IPS-NIHi7 (cell line): ENCODE measurements around the gene KSR2.

Experiments used
- DNase-seq: peaks from one replicate; pipeline ENCODE4 v3.0.0; 2012; ENCODE audit warnings: mixed read lengths; ENCODE audit errors: extremely low spot score

Gene KSR2

DNA sequence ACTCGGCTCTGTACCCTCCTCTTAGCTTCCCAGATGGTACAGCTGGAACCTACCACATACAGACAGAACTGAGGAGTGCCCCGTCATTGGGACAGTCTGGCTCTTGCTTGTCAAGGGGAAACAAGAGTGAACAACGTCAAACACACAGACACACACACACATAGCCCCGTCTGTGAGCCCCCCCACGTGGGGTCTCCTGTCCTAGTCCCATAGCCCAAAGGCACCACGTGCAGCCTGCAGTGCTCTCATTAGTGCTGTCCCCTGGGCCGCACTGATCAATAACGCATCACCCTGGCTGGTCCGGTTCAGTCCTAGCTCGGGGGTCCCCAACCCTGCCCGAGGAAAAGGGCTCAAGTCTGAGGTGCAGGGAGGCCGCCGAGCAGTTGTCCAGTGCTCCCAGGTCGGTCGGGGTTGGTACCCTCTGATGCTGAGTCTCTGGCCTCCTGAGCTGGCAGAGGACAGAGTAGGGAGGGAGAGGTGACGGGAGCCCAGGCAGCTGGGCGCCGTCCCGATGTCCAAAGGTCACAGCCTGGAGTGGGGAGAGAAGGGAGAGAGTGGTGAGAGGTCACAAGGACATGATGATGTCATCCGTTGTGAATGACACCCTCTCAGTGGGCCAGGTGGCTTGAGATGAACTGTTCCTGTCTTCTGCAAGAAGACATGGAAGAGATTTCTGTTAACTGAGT, 502.0 kb downstream of the KSR2 start:
- no peak for DNase-seq

DNA sequence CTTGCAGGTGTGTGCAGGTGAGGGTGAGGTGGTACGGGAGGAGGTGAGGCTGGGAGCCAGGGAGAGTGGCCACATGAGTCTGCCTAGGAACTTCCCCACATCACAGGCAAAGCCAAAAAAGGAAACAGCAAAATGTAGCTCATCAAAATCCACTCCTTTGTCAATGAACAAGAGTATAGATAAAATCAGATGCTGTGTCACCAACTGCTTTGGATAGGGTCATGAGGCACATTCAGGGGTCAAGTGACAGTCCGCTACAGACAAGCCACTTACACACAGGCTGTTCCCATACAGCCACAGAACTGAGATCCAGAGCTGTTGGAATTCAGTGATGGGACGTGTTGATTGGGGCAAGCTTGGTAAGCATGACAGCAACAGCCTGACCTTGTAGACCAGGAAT, 507.1 kb downstream of the KSR2 start:
- no peak for DNase-seq

DNA sequence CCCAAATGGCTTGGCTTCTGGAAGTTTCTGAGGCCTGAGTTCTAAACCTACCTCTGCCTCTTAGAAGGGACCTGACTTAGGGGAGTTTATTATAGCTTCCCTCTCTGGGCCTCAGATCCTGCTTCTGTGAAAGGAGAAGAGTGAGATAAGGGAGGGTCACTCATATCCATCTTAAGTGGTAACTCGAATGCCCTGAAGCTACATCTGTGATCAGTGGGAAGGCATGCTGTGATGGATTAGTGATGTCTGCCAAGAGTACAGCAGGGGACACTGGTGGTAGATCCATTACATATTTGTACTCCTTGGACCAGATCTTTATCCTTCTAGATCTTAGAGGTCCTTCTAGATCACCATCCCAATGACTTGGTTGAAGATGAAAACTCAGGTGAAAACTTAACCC, 509.6 kb downstream of the KSR2 start:
- DNase-seq, result no peak

DNA sequence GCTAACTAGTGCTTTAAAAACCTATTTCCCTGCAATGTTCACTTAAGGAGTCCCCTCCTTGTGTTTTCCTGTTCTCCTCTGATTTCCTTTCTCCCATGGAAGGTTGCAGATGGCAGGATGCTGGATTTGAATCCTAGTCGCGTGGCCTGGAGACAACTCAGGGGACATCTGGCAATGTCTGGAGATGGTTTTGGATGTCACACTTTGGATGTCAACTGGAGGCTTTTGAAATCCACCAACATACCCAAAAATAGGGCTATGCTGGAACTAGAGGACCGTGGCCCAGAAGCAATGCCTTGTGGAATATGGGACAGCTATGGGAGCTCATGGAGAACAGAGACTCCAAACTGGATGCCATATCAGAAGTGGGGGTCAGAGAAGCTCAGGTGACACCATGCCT, 511.6 kb downstream of the KSR2 start:
- DNase-seq, result no peak

DNA sequence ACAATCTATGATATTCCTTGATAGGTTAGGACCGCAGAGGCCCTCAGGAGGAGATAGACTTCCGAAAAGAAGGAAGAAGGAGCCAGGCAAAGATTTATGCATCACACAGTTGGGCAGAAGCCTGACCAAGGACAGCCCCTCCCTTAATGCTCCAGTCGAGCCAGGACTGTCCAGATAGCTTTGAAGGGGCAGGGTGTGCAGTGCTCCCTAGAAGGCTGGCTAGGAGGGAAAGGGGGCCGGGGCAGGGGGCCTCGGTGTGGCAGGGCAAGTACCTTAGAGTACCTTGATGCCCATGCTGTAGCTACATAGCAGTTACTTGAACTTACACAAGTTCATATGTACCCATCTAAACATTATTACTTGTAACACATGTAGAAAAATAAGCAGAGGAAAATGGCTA, 512.7 kb downstream of the KSR2 start:
- no peak for DNase-seq

DNA sequence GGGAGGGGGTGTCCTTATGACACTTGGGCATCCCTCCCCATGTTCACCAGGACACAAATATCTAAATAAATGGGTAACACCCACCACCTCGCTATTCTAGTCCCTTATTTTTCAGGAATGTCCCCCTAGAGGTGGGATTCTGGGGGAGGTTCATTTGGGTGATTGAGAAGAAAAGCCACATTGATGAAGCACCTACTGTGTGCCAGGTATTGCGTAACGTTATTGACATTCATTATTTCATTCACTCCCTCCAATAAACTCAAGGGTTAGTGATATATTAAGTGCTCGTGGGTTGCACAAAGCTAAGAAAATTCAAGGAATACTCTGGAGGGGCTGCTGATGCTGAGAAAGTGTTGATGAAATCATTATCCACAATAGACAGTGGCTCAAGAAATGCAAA, 514.8 kb downstream of the KSR2 start:
- DNase-seq, result no peak

DNA sequence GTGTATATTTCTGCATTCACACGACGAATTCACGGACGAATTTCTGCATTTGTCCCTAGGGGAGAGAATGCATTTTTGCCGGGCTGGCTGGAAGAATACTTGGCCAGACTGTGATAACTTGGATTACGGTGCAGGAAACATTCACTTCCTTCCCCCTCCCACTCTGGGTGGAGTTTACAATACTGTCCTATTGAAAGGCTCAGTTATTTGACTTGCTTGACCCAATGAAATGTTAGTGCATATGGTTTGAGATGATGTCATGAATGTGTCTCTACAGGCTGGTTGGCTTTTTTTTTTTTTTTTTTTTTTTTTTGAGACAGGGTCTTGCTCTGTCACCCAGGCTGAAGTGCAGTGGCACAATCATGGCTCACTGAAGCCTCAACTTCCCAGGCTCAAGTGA, 516.7 kb downstream of the KSR2 start:
- no peak for DNase-seq

DNA sequence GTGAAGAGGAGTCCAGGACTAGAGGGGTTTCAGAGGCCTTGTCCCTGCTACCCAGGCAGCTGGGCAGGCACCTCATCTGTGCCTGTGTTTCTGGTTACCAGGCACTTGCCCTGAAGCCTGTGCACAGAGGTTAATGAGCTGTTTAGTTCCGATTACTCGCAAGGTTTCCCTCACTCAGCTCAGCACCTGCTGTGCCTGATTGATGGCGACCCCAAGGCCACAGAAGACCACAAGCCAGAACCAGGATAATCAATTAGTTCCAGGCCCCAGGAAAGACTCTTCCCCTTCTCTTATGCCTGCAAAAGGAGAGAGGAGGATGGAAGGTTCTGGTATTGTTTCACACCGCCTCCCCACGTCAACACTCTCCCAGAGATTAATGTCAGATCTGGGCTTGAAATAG, 518.6 kb downstream of the KSR2 start:
- no peak for DNase-seq

DNA sequence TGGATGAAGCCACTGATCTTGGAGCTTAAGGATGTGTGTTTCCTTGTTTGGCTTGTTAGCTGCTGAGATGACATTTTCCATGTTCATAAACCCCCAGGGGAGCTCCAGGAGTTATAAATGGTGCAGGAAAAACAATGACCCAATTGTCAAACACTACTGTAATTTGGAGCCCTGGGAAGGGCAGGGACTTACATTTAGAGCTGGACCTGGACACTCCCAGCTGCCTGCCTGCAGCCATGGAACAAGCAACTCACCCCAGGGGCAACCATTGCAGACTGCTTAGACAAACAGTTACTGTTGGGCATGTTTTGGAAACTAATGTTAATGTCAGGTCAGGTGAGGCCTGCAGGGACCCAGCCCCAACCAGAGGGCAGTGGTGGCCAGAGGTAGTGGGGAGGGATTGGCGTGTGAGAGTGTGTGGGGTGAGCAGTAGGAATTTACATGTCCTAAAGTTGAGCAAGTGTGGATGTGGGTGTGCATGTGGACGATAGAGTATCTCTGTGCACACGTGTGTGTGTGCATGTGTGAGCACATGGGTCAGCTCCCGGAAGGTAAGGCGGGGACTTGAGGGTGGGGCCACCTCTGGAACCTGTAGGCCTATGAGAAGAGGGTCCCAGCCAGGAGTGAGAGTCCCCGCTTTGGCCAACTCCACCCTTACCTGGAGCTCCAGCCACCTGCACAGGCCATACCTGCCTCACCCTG, 521.0 kb downstream of the KSR2 start:
- DNase-seq, result no peak

DNA sequence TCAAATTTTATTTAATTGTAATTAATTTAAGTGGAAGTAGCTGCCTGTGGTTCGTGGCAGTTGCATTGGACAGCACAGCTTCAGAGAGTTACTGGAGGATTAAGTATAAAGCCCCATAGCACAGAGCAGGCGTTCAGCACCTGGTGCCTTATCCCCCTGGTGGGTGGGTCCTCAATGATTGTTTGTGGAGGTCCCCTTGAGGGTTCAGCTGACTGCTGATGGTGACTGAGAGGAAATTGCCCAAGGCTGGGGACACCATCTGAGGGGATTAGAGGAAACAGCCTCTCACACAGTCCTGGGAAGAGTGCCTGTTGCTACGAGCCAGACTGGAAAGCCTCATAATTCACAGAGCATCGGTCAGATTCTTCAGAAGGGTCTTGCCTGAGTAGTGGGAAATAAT, 524.0 kb downstream of the KSR2 start:
- DNase-seq, result no peak

DNA sequence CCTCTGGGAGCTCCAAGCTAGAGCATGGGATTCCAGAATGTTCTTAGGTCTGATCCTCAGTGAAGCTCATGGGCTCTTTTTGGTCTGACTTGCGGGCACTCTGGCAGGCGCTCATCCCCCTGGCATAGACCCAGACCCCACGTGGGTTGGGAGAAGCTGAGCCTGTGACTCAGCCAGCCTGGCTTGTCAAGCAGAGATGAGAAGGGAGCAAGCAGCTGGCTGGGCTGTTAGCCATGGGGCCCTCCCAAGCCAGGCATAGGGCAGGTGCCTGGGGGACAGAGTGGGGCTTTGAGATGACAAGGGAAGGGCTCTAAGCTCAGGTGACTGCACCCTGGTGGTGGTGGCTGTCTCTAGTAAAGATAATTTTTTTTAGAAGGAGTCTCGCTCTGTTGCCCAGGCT, 527.0 kb downstream of the KSR2 start:
- no peak for DNase-seq

DNA sequence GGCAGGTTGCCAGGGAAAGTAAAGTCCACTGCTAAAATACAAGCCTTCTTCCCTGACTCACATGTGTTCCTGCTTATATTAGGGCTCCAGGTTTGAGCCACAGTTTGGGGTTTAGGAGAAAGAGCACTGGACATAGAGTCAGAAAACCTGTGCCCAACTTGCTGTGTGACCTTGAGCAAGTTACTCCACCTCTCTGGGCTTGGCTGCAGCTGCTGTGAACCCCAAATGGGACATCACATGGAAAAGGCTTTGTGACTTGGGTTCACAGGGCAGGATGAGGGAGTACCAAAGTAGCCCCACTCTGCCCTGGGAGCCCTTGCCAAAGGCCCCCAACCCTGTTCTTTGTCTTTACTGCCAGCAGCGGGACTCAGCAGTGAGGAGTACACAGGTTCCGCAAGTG, 528.4 kb downstream of the KSR2 start:
- no peak for DNase-seq

DNA sequence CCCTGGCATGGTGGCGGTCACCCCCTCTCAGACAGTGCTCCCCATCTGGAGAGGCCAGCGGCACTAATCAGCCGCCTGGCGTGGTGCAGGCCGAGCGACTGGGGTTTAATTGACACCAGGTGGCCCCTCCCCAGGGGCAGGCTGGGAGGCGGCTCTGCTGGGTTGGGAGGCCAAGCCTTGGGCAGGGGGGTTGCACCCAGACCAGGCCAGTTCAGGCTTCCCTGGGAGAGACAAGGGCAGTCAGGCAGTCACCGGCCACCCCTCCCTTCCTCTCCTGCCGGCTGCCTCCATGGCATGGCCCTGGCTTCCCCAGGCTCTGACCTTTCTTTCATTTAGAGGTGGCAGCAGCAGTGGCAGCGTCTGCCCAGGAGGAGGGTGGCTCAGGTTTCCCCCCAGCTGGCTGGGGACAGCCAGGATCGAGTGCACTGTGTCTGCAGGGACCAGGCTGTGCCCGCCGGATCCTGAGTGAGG, 529.2 kb downstream of the KSR2 start:
- DNase-seq, result peak; percentile 31

DNA sequence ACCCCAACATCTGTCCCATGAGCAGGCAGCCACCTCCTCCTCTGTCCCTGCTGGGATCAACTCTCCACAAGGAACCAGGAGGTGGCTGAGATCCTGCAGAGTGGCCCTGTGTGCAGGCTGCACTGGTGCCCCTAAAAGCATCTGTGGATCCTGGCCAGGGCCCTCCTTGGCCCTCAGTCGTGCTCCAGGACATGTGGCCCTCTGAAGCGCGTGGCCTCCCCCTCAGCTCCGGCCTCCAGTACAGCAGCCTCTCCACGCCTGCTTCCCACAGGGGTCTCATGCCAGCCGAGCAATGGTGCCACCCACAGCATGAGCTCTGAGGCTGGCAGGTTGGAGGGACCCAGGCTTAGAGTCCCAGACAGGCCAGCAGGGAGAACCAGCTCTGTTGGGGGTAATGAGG, 530.0 kb downstream of the KSR2 start:
- DNase-seq, result no peak

DNA sequence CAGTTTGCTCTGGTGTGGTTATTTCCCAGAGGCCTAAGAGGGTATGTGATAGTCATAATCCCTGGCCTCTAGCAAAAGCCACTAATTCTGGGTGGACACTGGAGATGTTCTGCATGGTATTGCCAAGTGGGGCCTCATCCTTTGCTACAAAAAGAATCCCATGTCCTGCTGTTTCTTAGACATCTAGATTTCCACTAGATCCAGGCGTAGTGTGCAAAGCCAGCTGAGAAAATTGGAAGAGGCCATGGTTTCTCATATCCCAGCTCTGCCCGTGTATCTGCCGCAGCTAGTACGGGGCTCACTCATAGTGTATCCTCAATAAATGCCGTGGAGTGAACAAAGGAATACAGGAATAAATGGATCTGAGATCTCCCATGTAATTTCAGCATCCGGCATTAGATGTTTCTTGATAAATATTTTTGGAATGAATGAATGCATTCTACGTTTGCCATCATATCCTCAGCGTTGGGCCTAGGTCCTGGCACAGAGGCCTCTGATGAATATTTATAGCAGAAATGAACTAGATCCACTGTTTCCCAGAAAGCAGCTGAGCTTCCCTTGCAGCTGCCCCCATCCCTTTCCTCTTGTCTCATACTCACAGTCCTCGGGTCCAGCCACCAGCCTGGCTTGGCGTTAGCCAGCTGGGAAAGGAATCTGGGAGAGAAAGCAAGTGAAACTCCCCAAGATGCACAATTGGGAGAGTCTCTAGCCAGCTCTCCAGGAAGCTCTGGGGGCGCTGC, 531.1 kb downstream of the KSR2 start:
- no peak for DNase-seq

DNA sequence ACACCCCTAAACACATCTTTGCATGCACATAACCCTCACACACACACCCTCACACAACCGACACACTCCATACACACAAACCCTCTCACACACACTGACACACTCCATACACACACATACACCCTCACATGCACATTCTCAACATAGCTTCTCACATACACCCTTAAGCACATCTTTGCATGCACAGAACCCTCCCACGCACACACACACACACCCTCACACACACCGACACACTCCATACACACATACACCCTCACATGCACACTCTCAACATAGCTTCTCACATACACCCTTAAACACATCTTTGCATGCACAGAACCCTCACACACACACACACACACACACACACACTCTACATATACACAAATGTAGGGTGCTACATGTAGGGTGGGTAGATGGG, 534.9 kb downstream of the KSR2 start:
- DNase-seq, result no peak

DNA sequence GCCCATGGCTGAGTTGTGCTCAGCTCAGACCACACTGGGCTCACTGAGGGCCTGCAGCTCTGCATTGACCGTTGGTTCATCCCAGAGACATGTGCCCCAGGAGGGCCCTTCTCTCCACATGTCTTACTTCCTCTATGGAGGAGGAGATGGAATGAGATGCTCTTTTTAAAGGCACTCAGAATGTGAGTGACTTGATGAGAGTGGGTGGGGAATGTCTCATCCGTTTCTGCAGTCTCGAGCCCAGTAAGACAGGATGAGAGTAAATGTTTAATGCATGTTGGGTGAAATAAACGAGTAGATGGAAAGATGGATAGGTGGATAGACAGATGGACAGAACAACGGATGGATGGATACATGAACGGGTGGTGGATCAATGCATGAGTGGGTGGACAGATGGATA, 538.5 kb downstream of the KSR2 start:
- no peak for DNase-seq

DNA sequence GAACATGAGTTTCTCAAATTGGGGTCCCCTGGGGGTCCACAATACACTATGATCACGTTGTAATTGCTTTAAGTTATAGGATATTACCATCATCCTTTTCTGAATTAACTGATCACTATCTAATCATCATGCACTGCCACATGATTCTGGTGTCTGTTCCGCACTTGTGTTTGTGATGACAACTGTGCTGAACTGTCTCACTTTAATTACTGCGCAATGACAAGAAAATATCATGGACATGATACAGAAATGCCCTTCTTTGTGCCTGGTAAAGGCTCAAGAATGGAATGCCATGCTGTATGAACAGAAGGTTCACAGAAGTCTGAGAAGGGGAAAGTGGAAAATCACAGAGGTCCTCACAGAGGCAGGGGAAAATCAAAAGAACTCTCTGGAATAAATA, 541.6 kb downstream of the KSR2 start:
- no peak for DNase-seq

DNA sequence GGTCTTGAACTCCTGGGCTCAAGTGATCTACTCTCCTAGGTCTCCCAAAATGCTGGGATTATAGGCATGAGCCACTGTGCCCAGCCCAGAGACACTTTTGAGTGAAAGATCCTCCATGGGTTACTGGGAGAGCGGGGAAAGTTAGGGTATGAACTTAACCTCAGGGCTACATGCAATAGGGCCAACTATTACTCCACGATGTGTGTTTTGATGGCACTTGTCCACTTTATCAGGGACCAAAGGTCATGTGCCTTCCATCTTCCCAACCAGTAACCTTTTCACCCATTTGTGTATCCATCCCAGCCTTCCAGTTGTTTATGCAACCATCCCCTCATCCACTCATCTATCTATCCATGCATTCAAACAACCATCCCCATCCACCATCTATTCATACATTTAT, 546.8 kb downstream of the KSR2 start:
- no peak for DNase-seq

DNA sequence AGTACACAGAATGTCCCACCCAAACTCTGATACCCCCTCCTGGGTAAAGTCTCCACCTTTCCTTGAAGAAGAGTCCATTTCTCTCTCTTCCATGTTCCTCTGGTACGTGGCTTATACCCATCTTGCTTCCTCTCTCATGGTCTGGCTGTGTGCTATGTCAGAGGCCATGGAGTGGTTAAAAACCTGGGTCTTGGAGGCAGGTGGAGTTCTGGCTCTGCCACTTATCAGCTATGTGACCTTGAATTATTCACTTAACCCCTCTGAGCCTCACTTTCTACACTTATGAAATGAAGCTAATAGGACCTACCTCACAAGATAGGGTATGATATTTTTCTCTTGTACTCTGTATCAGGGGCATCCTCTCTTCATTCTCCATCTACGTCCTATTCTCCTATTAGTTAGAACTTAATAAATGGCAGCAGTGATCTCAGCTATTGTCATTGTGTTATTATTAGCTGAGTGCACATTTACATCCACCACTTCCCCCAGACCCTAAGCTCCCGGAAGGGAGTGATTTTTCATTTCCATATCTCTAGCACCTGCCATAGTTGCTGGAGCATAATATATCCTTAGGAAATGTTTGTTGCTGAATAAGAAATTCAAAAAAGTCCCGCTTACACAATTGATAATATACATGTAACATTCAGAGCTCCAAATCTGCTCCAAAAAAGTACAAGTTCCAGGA, 547.6 kb downstream of the KSR2 start:
- no peak for DNase-seq

DNA sequence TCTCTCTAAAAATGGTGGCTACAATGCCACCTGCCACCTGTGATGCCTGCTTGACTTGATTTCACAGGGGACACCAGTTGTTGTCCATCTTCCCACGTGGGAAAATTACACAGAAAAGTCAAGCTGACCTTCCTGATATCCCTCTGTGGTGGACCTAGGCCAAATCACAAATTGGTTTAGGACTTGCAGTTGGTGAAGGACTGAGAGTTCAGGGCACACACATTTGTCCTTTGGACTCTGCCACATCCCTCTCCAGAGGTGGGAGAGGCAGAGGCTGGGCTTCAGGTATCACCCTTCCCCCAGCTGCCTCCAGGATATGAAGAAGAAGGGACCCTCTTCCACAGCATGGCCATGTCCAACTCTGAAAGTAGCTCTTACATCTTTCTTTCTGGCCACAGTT, 551.8 kb downstream of the KSR2 start:
- DNase-seq, result no peak

DNA sequence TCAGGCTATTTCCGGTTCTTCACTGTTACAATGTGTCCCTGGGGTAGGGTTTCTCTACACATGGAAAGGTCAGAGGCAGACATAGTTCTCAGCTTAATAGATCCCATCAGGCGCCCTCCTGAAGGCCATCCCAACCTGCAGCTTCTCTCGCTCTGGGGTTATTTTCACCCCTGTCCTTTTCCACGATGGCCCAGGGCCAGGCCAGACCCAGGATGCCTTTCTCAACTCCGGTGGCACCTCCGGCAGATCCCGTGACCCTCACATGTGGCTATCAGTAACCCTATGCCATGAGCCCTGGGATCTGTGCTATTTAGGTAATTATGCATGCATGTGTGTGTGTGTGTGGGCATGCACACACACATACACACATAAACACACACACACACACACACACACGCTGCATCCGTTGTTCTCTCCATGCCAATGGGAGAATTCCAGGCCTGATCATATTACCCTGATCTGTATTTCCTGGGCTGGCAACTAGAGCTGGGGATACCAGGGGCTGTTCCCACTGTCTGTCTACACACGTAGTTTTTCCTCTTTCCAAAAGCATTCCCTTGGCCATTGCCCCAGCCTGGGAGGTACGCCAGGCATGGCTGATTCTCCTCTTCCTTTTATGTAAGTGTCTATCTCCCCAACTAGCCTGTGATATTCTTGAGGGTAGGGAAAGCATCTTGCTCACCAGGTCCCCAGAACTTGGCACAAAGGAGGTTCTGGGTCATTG, 556.2 kb downstream of the KSR2 start:
- DNase-seq, result no peak
